ENCODE results near the gene KCNJ14.

The KCNJ14 gene

GRCh38 chr19:48418317-48419064 lies 36.9 kb upstream of the KCNJ14 start:
- peak; percentile 7 for DNase-seq (ENCODE audit: low spot score)
- TF ChIP-seq, protein P1, sequence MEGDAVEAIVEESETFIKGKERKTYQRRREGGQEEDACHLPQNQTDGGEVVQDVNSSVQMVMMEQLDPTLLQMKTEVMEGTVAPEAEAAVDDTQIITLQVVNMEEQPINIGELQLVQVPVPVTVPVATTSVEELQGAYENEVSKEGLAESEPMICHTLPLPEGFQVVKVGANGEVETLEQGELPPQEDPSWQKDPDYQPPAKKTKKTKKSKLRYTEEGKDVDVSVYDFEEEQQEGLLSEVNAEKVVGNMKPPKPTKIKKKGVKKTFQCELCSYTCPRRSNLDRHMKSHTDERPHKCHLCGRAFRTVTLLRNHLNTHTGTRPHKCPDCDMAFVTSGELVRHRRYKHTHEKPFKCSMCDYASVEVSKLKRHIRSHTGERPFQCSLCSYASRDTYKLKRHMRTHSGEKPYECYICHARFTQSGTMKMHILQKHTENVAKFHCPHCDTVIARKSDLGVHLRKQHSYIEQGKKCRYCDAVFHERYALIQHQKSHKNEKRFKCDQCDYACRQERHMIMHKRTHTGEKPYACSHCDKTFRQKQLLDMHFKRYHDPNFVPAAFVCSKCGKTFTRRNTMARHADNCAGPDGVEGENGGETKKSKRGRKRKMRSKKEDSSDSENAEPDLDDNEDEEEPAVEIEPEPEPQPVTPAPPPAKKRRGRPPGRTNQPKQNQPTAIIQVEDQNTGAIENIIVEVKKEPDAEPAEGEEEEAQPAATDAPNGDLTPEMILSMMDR (IDR thresholded peaks at IDR 0.05; ENCODE audit: extremely low read depth, missing control alignments) = no peak

DNA sequence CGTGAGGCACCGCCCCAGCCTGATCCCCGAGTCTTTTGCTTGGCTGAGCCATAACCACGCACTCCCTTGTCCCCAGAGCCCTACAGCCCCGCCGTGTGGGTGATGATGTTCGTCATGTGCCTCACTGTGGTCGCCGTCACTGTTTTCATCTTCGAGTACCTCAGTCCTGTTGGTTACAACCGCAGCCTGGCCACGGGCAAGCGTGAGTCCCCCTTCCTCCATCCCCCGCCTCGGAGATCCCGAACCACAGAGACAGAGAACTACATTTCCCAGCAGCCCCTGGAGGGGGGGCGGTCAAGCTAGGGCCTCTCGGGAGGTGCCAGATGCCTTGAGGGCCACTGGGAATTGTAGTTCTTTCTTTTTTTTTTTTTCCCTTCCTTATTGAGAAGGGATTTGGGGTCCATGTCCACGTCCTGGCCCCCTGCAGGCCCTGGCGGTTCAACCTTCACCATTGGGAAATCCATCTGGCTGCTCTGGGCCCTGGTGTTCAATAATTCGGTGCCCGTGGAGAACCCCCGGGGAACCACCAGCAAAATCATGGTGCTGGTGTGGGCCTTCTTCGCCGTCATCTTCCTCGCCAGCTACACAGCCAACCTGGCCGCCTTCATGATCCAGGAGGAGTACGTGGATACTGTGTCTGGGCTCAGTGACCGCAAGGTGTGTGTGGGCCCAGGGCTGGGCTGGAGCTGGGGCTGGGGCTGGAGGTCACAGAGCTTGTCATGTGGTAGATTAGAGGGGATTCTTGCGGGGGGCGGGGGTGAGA lies 36.0 kb upstream of the KCNJ14 start:
- TF ChIP-seq, protein P1 (IDR thresholded peaks at IDR 0.05; ENCODE audit: extremely low read depth, missing control alignments) = no peak
- DNase-seq (ENCODE audit: low spot score) = peak; percentile 83

DNA sequence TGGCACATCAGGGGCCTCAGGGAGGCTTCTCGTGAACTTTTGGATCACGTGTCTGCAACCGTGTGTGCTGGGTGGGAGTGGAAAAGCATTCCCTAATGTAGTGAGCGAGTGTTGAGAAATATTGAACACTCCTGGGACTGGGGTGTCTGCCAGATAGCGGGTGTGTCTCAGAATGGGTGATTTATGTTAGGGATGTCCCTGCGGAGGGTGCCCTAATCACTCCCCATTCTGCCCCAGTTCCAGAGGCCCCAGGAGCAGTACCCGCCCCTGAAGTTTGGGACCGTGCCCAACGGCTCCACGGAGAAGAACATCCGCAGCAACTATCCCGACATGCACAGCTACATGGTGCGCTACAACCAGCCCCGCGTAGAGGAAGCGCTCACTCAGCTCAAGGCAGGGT lies 33.8 kb upstream of the KCNJ14 start:
- DNase-seq (ENCODE audit: low spot score) = no peak
- TF ChIP-seq, protein P1 (IDR thresholded peaks at IDR 0.05; ENCODE audit: extremely low read depth, missing control alignments) = no peak

GRCh38 chr19:48424694-48425219 lies 30.6 kb upstream of the KCNJ14 start:
- TF ChIP-seq, protein P1 (IDR thresholded peaks at IDR 0.05; ENCODE audit: extremely low read depth, missing control alignments) = no peak
- DNase-seq (ENCODE audit: low spot score) = peak; percentile 65

GRCh38 chr19:48428670-48429069 lies 26.7 kb upstream of the KCNJ14 start:
- TF ChIP-seq, protein P1 (IDR thresholded peaks at IDR 0.05; ENCODE audit: extremely low read depth, missing control alignments) = no peak

DNA sequence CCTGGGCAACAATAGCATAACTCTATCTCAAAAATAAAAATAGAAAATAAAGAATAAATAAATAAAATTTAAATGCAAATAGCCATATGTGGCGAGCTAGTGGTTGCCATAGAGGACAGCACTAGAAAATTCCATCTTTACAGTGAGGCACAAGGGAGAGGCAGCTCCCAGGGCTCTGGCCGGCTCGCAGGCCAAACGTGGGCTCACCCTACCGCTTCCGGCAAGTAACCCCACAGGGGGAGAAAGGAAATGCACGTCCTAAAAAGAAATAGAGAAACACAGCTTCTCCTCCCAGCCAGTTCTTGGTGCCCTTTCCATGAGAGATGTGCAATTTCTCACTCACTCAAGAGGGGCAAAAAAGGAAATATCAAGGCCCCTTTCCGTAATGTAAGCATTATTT lies 22.0 kb upstream of the KCNJ14 start:
- TF ChIP-seq, protein P1 (IDR thresholded peaks at IDR 0.05; ENCODE audit: extremely low read depth, missing control alignments) = no peak
- DNase-seq (ENCODE audit: low spot score) = no peak

More at GRCh38 chr19:48428670-48429069, 26.7 kb upstream of the KCNJ14 start:
- DNase-seq (ENCODE audit: low spot score) = no peak

GRCh38 chr19:48436586-48436985 lies 18.8 kb upstream of the KCNJ14 start:
- TF ChIP-seq, protein P1 (IDR thresholded peaks at IDR 0.05; ENCODE audit: extremely low read depth, missing control alignments) = no peak
- no peak for DNase-seq (ENCODE audit: low spot score)

Measured in GM20000 (cell line).